ENCODE data around the gene RIC8A. TPM values are rescaled to one million over a fixed set of nuclear protein-coding genes. Genes with fewer than 3 reads are reported as not detected.
A peak's percentile ranks its signal among the peaks of the same experiment; 100 is the strongest.

Gene RIC8A
- total RNA-seq, 1 donor from 2014 or later = 139 TPM

DNA sequence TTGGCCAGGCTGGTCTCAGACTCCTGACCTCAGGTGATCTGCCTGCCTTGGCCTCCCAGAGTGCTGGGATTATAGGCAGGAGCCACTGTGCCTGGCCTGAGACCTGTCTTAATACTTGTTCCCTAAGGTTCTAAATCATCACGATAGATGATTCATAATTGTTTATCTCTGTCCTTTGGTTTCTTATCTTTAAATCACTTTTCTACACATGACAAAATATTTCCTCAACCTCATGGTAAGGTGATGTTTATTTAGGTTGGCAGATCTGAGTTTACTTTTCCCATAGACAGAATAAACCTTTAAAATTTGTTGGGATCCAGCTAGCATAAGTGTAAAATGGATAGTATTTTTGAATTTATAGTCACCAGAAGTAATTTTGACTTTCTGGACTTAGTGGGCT is 32.8 kb downstream of the RIC8A start:
- no peak for DNase-seq (ENCODE audit: low read depth)

DNA sequence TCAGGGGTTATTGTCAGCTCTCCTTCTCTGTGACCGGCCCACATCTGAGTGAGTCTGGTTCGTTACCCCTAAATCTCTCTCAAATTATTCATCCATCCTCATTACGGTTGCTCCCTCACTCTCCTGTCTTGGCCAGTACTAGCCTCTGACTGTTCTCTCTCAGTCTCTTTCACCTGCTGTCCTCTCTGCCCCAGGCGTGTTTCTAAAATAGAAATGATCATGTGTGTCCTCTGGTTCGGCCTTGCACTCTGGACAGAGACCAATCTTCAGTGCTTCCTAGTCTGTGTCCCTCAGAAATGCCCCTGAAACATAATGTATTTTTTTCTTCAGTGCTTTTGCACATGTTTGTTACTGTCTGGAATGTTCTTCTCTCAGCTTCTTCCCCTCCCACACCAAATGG is 34.1 kb downstream of the RIC8A start:
- DNase-seq (ENCODE audit: low read depth) = peak; percentile 39

DNA sequence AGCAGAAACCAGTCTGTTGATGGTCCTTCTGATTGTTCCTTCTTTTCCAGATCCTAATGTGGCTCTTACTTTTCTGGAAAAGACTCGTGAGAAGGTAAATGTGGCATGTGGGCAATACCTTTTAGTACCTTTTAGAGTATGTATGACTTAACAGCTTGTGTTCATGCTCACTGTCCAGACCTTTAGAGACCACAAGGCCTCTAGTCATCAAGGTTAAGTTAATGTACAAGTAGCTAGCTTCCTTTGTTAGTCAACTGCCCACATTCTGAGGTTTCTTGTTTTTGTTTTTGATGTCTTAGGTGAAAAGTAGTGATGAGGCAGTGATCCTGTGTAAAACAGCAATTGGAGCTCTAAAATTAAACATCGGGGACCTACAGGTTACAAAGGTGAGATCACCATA is 36.9 kb downstream of the RIC8A start:
- DNase-seq (ENCODE audit: low read depth) = no peak

DNA sequence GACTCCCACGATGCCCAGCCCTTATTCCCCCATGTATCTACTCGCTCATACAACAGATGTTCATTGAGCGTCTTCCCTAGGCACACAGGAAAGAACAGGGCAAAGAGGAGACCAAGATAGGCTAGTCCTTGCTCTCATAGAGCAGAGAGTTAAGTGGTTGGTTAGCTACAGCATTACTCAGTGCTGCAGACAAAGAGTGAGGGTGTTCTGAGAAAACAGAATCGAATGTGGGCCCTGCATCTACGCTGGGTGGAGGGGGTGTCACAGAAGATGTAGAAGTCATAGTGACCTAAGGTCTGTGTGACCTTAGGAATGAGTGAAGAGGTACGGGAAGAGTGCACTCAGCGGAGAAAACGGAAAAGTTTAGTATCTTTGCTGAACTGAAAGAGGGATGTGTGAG is 41.6 kb downstream of the RIC8A start:
- no peak for DNase-seq (ENCODE audit: low read depth)

DNA sequence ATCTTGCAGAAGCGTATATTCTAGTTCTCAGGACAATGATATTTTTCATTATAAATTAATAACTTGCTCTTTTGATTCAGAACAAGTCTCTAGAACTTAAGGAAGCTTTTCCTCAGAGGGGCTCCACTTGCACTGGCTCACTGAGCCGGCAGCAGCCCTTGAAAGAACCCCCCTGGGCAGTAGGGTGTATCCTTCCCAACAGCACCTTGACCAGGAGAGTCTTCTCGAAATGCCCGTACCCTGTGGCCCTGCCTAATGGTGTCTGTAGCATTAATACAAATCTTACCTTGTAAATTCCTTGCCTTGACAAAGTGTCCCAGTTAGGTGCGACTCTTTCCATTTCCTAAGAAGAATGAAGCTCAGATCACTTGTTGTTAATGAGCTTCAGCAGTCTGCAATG is 42.8 kb downstream of the RIC8A start:
- no peak for DNase-seq (ENCODE audit: low read depth)

DNA sequence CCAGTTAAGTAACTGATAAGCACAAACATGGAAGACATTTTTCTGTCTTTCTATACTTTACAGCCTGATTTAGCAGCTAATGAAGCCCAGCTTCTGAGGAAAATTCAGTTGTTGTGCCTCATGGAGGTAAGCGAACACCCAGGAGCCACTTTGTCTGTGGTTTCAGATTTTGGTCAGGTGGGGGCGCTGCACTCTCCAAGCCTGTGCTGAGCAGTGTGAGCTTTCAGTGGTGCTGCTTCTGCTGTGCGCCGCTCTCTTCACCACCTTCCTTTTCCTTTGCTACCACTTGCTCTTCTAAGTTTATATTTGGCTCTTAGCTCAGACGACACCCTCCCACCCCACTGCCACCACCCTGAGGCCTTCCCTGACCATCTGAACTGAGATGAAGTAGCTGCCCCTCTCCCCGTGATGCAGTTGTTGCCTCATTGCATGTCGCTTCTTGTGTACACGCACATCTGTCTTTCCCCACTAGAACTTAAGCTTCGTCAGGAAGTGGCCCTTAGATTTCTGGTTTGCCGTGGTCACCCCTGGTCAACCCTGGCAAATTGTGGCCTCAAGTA is 43.3 kb downstream of the RIC8A start:
- DNase-seq (ENCODE audit: low read depth) = peak; percentile 65

DNA sequence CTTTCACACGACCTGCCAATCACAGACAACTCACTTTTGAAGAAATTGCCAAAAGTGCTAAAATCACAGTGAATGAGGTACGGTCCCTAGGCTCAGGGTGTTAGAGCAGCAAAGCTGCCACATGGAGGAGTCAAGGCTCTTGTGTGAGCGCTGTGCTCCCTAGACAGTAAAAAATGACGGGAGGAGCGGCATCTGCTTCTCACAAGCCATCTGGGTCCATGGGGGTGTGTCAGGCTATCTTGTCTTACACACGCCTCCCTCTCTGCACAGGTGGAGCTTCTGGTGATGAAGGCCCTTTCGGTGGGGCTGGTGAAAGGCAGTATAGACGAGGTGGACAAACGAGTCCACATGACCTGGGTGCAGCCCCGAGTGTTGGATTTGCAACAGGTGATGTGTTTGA is 44.0 kb downstream of the RIC8A start:
- peak; percentile 22 for DNase-seq (ENCODE audit: low read depth)

DNA sequence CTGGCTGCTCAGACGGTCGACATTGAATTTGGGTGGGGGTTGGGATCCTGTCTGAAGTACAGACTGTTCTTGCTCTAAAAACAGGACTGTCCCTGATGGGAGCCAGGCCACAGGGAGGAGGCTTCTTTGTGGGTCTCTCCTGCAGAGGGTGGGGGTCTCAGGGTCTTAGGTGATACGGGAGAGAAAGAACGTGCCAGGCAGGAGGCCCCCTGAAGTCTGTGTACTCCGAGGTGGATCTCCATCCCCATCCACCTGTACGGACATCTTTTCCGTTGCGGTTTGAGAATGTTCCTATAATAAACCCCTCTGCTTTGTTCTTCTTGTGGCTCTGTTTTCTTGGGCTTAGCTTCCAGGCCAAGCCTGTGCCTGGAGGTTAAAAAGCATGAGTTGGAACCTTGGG is 45.2 kb downstream of the RIC8A start:
- no peak for DNase-seq (ENCODE audit: low read depth)

DNA sequence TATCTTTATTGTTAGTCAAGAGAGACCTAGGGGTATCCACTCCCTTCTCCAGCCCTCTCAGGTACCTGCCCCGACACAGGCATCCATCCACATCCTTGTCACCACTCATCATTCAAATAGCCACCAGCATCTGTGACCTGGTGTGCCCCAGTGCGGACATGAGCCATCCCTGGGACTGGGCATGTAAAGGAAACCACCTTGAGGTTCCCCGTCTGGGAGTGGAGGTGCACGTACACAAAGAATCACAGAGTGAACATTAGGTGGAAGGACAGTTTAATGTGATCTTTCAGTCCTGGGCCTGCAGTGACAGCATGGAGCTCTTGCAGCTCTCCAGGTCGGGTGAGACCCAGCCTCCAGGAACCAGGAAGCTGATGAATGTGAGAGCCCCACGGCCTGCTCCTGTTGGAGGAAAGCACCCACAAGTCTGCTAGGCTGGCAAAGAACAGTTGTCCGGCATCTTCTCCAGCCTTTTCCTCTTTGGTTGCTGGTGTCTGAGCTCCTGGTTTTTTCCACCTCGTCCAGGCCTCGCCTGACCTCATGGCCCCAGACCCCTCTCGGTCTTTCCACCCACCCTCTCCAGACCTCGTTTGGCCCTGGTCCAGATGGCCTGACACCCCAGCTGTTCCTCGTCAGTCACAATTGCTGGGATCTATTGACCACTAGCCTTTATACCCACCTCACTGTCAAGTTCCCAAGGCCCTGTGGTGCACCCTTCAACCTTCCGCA is 45.8 kb downstream of the RIC8A start:
- peak; percentile 62 for DNase-seq (ENCODE audit: low read depth)

DNA sequence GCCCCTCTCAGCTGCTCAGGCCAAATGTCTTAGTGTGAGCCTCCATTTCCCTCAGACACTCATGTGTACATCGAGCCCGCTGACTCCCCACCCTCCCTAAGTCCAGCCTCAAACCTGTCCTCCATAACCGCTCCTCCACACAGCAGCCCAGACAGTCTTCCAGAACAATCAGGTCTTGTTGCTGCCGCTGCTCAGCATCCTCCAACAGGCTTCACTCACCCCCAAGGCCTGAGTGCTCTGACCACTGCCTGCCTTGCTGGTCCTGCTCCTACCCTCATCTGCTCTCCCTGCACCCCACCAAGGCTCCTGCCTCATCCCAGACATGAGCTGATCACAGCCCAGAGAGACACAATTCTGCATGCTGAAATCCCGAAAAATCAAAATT is 46.4 kb downstream of the RIC8A start:
- no peak for DNase-seq (ENCODE audit: low read depth)

DNA sequence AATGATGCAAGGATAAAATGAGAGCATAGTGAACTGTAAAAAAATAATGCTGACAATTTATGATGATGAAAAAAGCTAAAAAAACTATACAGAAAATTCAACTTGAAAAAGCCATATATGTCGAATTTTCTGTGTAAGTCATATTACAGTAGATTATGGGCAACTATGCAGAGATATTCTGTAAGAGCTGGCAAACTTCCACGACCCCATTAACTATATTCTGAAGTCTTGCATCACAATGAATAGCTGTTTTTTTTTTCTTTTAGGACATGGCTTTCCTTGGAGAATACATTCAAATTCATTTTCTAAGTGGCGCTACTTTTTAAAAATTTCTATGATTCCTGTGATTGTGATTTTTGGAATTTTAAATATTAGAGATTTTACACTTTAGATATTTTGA is 47.7 kb downstream of the RIC8A start:
- DNase-seq (ENCODE audit: low read depth) = no peak

DNA sequence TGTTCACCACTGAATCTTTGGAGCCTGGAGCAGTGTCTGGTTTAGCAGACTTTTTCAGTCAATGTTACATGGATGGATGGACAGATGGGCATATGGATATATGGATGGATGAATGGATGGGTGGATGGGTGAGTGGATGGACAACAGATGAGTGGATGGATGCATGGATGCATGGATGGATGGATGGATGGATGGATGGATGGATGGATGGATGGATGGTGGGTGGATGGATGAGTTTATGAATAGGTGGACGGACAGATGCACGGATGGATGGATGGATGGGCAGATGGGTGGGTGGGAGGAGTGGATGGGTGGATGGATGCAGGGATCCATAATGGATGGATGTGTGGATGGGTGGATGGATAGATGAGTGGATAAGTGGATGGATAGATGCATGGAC is 48.3 kb downstream of the RIC8A start:
- DNase-seq (ENCODE audit: low read depth) = no peak

DNA sequence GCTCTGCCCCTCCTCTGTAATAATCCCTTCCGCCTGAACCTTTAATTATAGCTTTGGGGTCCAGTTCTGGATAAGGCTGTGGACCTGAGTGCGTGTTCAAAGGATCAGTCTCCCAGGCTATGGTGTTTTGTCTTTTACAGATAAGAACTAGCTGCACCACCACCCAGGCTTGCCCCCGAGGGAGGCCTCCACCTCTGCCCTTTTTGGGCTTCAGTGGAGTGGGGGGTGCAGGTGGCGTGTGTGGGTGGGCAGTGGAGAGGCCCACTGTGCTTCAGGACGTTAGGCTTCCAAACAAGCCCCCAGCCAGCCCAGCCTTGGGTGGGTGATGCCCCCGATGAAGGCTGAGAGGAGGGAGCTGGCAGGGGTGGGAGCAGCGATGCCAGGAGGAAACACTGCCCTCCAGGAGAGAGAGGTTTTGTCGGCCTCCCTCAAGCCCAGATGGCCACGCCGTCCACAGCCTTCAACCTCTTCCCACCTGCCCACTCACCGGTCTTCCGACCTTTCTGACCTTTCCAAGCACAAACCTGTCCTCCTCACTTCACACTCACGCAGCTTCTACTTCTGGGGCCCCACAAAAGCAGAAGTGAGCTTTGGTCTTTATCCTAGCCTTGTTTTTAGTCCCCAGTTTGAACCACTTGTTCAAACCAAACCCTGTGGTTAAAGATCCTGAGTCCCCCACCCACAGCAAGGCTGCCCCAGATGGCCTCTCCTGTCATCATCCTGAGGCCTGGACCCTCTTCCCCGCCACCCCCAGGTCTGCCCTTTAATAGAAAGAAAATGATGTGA is 49.6 kb downstream of the RIC8A start:
- no peak for DNase-seq (ENCODE audit: low read depth)

DNA sequence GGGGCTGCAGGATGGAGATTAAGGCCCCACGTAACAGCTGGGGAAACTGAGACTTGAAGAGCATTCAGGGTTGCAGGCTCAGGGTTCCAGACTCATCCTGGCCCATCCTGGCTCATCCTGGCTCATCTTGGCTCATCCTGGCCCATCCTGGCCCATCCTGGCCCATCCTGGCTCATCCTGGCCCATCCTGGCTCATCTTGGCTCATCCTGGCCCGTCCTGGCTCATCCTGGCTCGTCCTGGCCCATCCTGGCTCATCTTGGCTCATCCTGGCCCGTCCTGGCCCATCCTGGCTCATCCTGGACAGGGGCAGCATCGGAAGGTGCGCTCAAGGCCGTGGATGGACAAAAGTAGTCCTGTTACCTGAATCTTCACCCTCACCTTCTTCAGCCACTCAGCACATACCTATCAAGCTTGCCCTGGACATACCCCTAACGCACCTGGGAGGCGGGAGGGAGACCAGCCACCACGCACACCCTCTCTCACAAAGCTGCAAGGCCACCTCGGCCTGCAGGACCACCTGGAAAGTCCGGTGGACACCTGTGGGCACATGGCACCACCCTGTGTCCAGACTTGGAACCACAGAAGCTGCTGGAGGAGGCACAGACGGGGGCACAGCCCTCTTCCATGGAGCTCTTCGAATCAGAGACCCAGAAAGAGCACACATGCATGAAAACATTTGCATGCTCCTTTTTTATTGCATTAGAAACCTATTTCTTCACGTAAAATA is 50.4 kb downstream of the RIC8A start:
- DNase-seq (ENCODE audit: low read depth) = no peak

DNA sequence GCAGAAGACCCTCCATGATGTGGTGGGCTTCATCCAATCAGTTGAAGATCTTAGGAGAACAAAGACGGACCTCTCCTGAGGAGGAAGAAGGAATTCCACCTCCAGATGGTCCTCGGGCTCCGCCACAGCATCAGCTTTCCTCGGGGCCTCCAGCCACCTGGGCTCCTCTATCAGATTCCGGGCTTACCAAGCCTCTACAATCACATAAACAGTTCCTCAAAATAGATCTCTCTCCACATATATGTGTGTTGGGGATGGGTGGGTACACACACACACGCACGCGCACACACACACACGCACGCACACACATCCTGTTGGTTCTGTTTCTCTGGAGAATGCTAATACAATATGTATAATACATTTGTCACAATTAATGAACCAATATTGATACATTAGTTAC is 51.9 kb downstream of the RIC8A start:
- DNase-seq (ENCODE audit: low read depth) = no peak

DNA sequence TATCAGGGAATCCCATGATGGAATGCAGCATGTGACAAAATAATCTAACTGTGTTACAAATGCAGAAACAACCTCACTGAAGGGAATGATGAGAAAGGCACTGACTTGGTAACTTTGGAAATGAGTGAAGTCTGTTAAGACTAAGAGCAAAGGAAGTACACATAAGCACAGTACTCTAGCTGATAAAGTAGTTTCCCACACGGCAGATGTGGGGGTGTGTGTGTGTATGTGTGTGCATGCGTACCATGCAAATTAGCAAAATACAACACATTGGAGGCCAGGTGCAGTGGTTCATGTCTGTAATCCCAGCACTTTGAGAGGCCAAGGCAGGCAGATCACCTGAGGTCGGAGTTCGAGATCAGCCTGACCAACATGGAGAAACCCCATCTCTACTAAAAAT is 54.1 kb downstream of the RIC8A start:
- no peak for DNase-seq (ENCODE audit: low read depth)

Other genes starting within 250 kb of the RIC8A start
- 0.75 TPM in 1 of 2 replicates, not detected in the other for gene SCGB1C1, start 14.6 kb upstream of the RIC8A start, total RNA-seq
- gene BET1L, start 309 bp upstream of the RIC8A start, total RNA-seq = 19.3 and 21.1 TPM in 2 replicates
- gene SIRT3, start 28.6 kb downstream of the RIC8A start, total RNA-seq = 7.9 and 9.4 TPM in 2 replicates
- 104 and 116 TPM in 2 replicates for gene PSMD13, start 29.3 kb downstream of the RIC8A start, total RNA-seq
- gene NLRP6, start 70.7 kb downstream of the RIC8A start, total RNA-seq = not detected in 2 replicates
- gene PGGHG, start 81.4 kb downstream of the RIC8A start, total RNA-seq = 8.2 and 8.3 TPM in 2 replicates
- not detected in 2 replicates for gene IFITM5, start 91.8 kb downstream of the RIC8A start, total RNA-seq
- 12.5 and 14.4 TPM in 2 replicates for gene IFITM2, start 100.1 kb downstream of the RIC8A start, total RNA-seq
- gene IFITM1, start 106.3 kb downstream of the RIC8A start, total RNA-seq = 14.3 and 17.3 TPM in 2 replicates
- 33.1 and 57.7 TPM in 2 replicates for gene IFITM3, start 113.2 kb downstream of the RIC8A start, total RNA-seq
- gene B4GALNT4, start 161.8 kb downstream of the RIC8A start, total RNA-seq = 0.40 and 1.3 TPM in 2 replicates
- 1.4 and 8.9 TPM in 2 replicates for gene PKP3, start 186.5 kb downstream of the RIC8A start, total RNA-seq
- 1.5 and 1.7 TPM in 2 replicates for gene SIGIRR, start 207.3 kb downstream of the RIC8A start, total RNA-seq
- 0.42 and 0.94 TPM in 2 replicates for gene ANO9, start 234.3 kb downstream of the RIC8A start, total RNA-seq
- 78.1 and 110 TPM in 2 replicates for gene PTDSS2, start 242.6 kb downstream of the RIC8A start, total RNA-seq

Measured in myocyte (in vitro differentiated cells).